GM21717 (cell line): Measurements from ENCODE around the gene LRWD1.
"Not testable (repeated sequence)": the region's sequence is repeated elsewhere in the genome, so short reads cannot be mapped to it uniquely, and the experiment has no call there.

Source experiments
- ATAC-seq: cut with Tn5 transposase; IDR thresholded peaks from one replicate; pipeline ENCODE4 v1.9.1; 2021; ENCODE audit warnings: mild to moderate bottlenecking, moderate library complexity; ENCODE audit not compliant: unreplicated experiment

The LRWD1 gene

DNA sequence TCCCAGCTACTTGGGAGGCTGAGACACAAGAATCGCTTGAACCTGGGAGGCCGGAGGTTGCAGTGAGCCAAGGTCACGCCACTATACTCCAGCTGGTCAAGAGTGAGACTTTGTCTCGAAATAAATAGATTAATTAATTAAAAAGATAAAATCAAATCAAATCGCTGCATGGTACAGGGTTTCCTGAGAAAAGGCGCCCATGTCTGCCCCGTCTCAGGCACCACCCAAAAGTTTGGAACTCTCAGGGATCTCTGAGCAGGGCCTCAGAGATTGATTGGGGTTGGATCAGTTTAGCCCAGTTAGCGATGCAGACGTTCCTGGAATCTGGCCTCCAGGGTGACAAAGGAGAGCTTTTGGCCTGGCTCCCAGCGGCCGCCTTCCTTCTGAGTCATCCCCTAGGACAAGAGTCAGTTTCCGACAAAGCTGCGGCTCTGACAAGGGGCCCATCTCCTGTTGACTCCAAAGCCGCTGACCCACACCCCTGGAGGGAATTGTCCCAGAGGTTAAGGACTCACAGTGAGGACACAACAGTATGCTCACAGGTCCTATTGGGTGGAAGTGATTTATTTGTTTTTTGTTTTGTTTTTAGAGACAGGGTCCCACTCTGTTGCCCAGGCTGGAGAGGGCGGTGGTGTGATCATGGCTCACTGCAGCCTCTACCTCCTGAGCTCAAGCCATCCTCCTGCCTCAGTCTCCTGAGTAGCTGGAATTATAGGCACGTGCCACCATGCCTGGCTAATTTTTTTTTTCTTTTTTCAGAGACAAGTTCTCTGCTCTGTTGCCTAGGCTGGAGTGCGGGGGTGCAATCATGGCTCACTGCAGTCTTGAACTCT lies 24.6 kb upstream of the LRWD1 start:
- ATAC-seq: no peak

DNA sequence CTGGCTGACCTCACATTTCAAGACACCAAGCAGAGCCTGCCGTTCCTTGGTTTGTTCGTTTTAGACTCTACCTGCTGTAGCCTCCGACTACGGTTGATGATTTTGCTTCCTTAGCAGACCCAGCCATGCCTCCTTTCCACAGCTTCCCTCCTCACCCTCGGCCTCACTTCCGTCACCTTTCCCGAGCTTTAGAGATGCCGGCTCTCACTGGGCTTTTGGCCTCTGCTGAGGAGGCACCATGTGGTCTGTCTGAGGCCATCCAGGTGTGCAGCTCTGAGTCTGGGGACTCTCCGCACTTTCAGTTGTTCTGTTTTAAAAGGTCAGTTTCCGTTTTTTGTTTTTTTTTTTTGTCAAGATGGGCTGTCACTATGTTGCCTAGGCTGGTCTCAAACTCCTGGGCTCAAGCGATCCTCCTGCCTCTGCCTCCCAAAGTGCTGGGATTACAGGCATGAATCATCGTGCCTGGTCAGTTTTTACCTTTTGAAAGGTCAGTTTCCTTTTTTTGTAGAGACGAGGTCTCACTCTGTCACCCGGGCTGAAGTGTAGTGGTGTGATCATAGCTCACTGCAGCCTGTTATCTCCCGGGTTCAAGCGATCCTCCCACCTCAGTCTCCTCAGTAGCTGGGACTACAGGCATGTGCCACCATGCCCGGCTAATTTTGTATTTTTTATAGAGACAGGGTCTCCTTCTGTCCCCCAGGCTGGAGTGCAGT lies 19.7 kb upstream of the LRWD1 start:
- peak; percentile 38 for ATAC-seq

DNA sequence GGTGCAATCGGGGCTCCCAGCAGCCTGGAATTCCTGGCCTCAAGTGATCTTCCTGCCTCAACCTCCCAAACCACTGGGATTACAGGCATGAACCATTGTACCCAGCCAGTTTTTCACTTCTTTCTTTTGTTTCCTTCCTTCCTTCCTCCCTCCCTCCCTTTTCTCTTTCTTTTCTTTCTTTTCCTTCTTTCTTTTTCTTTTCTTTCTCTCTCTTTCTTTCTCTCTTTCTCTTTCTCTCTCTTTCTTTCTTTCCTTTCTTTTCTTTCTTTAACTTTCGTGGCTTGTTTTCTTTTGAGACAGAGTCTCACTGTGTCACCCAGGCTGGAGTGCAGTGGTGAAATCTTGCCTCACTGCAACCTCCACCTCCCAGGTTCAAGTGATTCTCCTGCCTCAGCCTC lies 19.1 kb upstream of the LRWD1 start:
- ATAC-seq: no peak

DNA sequence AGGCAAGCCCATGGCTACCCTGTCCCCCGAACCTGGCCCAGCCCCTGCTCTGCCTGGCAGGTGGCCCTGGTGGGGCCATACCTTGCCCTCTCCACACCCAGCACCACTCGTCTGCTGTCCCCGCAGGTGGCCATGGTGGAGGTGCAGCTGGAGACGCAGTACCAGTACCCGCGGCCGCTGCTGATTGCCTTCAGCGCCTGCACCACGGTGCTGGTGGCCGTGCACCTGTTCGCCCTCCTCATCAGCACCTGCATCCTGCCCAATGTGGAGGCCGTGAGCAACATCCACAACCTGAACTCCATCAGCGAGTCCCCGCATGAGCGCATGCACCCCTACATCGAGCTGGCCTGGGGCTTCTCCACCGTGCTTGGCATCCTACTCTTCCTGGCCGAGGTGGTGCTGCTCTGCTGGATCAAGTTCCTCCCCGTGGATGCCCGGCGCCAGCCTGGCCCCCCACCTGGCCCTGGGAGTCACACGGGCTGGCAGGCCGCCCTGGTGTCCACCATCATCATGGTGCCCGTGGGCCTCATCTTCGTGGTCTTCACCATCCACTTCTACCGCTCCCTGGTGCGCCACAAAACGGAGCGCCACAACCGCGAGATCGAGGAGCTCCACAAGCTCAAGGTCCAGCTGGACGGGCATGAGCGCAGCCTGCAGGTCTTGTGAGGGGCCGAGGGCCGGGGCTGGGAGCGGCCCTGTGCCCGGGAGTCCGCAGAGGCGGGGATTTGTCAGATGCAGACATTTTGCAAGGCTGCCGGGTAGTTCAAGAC lies 18.2 kb upstream of the LRWD1 start:
- ATAC-seq: no peak

DNA sequence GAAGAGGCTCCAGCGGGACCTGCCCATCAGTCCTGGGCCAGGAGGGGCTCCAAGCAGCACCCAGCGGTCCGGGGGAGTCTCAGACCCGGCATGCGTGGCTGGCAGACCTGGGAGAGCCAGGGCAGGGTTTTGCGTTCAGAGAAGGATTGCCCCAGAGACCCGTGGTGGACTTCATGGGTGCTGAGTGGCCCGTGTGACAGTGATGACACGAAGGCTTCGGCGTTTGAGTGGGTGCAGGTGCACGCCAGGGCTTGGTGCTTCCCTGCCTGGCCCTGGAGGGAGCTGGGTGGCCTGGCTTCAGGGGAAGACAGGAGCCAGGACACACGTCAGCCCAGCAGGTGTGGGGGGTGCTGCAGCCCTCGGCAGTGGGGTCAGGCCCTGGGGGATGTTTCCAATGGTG lies 17.5 kb upstream of the LRWD1 start:
- ATAC-seq: no peak

DNA sequence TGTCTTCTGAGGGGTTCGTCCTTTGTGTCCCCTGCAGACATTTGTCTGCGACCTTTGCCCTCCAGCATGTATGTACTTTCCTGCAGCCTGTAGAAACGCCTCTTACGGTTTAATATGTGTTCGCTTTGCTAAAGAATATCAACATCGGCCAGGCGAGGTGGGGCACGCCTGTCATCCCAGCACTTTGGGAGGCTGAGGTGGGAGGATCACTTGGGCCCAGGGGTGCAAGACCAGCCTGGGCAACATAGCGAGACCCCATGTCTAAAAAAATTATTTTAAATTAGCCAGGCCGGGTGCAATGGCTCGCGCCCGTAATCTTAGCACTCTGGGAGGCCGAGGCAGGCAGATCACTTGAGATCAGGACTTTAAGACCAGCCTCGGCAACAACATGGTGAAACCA lies 15.6 kb upstream of the LRWD1 start:
- ATAC-seq: no peak

DNA sequence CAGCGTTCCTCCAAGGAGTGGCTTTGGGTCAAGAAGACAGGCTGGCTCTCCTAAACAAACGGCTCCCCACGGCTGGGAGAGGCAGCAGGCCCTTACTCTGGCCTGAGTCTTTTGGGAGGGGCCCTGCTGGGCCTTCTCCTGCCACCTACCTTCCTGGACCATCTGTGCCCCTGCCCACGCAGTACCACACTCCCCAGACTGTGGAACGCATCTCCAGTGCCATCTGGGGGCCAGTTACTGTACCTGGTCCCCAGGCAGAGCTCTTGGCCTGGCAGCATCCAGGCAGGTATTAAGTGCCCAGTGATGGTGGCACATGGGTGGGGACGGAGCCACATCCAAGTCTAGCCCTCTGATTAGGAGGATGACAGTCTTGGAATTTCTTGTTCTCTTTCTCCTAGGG lies 14.5 kb upstream of the LRWD1 start:
- no peak for ATAC-seq

DNA sequence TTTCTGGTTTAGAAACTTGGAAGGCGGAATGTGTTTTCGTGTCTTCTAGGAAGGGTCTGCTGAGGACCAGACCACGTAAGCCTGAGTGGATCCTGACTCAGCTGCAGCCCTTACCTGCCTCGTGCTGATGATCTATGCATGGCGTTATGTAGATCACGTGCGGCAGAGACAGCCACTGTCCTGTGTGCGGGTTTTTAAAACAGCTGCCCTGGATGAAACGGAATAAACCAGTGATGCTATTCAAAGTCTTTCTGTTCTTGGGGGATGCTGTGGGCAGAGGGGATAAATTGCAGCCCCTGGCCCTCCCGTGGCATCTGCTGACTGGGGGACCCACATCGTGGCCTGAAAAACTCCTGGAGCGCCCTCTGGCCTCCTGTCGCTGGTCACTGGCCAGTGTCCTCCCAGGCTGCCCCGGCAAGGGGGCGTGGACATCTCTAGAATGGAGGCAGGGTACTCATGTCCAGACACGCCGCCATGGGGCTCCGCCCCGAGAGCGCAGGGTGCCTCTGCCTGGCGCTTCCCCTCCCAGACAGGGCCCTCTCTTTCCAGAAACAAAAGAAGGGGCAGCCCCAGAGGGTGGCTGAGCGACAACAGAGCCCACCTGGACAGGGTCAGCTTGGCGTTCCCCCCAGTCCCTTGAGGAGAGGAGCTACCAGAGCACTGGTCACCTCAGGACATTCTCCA lies 13.3 kb upstream of the LRWD1 start:
- no peak for ATAC-seq

DNA sequence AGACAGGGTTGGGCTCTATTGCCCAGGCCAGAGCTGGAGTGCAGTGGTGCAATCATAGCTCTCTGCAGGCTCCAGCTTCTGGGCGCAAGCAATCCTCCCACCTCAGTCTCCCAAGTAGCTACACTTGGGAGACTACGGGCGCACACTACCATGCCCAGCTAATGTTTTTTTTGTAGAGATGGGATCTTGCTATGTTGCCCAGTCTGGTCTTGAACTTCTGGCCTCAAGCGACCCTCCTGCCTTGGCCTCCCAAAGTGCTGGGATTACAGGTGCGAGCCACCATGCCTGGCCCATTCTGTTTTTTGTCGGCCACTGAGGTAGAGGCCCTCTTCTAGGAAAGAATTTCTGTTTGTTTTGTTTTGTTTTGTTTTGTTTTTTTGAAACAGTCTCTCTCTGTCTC lies 12.3 kb upstream of the LRWD1 start:
- no peak for ATAC-seq

DNA sequence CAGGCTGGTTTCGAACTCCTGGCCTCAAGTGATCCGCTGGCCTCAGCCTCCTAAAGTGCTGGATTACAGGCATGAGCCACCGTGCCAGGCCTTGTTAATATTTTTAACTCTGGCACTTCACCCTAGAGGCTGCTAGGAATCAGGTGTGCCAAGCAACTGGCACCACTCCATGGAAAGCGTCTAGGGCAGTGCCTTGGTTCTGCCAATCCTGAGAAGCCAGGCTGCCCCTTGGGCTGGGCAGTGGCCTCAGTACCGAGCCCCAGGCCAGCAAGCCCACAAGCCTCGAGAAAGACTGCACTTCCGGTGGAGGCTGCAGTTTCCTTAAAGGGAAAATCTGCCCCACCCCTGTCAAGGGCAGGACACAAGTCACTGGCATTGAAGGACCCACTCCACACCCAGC lies 11.5 kb upstream of the LRWD1 start:
- no peak for ATAC-seq

DNA sequence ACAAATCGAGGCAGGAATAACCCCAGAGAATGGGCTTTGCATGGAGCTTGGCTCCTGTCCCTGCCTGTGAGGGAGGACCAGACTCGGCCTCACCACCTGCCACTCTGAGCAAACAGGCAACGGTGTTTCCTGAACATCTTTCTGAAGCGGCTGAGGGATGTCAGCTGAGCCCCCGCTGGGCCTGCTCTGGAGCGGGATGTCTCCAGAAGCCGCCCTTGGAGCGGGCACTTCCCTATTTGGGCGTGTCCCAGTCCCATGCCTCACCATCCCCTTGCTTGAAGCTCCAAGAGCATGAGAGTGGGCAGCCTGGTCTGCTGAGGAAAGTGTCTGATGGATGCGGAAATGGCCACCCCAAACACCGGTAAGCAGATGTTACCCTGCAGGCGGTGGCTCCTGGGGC lies 10.3 kb upstream of the LRWD1 start:
- ATAC-seq: no peak

DNA sequence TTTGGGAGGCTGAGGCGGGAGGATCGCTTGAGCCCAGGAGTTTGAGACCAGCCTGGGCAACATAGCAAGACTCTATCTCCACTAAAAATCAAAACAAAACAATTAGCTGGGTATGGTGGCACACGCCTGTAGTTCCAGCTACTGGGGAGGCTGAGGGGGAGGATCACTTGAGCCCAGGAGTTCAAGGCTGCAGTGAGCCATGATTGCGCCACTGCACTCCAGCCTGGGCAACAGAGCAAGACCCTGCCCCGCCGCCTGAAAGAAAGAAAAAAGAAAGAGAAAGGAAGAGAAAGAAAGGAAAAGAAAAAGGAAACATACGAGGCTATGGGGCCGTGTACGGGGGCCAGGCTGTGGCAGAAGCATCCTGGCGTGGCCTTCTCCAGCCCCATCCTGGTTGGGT lies 9.9 kb upstream of the LRWD1 start:
- not testable (repeated sequence) for ATAC-seq

DNA sequence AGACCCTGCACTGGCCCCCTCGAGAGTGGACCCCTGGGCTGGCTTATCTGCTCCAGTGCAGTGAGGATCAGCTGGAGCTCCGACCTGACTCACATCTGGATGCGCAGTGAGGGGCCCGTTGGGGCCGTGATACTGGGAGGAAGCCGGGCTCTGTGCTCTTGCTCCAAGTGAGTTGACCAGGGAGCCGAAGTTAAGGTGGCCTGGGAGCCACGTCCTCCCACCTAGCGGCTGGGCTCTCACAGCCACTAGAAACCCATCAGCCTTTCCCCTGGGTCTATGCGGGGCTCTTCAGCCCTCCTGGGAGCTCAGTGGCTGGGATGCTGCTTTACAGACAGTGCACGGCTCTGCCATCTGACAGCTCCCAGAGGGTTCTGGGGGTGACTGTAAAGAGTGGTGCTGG lies 9.2 kb upstream of the LRWD1 start:
- ATAC-seq: no peak

DNA sequence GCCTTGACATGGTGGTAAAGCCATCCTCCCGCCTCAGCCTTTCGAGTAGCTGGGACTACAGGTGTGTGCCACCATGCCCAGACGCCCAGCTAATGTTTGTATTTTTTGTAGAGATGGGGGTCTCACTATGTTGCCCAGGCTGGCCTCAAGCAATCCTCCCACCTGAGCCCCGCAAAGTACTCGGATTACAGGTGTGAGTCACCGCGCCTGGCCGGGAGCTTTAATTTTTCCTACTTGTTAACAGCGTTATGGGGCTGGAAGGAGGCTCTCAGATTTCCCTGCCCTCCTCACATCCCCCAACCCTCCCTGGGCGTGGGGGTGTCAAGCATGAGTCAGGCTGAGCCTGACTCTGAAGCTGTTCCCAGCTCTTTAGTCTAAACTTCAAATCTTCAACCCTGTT lies 8.5 kb upstream of the LRWD1 start:
- ATAC-seq: no peak

DNA sequence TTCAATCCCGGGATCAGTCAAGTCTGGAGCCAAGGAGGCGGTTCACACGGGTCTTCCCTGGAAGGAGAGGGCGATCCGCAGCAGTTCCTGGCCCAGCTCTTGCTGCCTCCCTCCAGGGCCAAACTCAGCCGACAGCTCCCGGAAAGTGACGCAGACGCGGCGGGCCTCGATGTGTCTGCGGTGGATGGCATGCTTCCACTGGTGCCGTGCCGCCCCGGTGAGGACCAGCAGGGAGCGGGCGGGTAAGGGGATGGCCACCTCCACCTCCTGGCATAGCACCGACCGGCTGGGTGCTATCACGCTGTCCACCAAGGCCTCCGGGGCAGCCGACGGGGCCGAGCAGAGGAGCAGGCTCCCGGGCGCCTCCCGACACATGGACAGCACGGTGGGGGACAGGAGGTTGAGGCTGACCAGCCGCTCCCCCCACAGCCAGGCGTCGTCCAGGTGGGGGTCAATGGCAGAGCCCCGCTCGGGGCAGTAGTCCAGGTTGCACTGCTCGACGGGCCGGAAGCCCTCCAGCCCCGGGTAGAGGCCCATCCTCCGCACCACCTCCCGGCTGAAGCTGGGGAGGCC lies 7.3 kb upstream of the LRWD1 start:
- ATAC-seq: no peak

DNA sequence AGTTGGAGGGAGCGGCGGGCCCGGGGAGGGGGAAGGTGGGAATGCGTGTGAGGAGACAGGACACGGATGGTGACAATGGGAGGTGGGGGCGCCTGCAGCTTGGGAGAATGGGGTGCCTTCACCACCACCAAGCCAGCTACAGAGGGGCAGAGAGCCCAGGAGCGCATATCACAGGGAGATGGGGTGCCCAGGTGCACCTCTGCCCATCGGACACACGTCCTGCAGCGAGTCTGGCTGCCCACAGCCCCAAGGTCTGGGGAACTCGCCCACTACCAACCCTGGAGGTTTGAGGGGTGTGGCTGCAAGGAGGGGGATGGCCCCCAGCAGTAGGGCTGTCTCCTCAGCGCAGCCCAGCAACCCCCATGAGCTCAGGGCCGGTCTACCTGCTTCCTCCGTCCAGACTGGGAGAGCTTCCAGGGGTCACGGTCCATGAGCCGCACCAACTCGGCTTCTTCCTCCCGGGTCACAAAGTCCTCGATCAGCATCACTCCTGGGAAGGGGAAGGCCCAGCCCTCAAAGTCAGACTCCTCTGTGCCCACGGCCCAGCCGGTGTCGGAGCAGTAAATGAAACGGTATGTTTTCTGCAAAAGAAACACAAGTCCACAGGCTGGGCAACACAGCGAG lies 5.5 kb upstream of the LRWD1 start:
- no peak for ATAC-seq

DNA sequence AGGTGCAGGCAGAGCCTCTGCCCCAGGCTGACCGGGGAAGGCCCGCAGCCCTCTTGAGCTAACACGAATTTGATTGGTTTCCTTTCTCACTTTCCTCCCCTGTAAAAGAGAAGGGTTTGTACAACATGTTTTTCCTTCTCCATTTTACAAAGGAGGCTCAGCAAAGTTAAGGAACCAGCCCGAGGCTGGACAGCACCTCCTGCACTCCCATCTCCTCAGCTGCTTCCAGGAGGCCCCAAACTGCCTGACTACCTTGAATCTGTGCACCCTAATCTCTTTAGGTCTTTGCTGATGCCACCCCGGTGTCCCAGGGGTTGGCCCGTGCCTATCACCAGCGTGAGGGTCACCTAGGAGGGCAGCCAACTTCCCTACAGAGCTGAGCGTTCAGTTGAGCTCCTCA lies 4.3 kb upstream of the LRWD1 start:
- no peak for ATAC-seq

DNA sequence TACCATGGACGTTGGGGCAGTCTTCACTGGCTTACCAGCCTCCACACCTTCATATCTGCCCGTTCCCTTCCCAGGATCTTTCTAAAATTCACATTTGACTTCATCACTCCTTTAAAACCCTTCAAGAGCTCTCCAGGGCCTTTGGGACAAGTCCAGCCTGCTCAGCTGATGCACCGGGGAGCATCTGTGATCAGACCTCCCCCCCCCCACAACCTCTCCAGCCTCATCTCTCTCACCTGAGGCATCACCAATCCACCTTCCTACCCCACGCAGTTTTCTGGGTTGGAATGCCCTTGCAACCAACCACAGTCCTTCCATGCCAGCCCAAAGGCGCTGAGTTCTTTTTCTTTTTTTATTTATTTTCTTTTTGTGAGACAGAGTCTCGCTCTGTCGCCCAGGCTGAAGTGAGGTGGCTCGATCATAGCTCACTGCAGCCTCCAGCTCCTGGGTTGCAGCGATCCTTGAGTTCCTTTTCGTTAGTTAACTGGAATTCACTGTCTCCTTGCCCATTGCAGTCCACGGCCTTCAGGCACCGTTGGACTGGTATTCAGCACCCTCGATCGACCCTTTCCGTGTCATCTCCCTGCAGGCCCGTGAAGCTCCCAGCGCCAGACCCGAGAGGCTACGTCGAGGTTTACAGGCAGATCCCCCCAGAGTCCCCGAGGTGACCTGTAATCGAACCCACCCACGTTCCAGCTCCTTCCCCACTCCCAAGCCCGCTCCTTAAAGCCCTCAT lies 775 bp upstream of the LRWD1 start:
- ATAC-seq: no peak

DNA sequence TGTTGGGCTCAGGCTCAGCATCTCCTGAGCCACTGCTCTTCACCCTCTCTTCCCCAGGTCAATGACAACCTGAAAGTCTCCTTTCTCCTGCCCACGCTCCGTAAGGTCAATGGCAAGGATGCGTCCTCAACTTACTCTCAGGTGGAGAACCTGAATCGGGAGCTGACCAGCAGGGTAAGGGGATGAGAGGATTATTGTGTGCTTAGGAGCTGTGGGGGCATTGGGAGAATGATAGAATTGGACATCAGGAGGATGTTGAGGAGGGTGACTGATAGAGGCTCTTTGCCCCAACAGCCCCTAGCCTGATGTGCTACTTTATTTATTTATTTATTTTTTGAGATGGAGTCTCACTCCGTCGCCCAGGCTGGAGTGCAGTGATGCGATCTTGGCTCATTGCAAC lies 1.3 kb downstream of the LRWD1 start:
- ATAC-seq: no peak
